ENCODE data around the gene ATP11A.

The ATP11A gene

GRCh38 chr13:112898621-112899280 is 208.9 kb downstream of the ATP11A start:
- no peak for DNase-seq

DNA sequence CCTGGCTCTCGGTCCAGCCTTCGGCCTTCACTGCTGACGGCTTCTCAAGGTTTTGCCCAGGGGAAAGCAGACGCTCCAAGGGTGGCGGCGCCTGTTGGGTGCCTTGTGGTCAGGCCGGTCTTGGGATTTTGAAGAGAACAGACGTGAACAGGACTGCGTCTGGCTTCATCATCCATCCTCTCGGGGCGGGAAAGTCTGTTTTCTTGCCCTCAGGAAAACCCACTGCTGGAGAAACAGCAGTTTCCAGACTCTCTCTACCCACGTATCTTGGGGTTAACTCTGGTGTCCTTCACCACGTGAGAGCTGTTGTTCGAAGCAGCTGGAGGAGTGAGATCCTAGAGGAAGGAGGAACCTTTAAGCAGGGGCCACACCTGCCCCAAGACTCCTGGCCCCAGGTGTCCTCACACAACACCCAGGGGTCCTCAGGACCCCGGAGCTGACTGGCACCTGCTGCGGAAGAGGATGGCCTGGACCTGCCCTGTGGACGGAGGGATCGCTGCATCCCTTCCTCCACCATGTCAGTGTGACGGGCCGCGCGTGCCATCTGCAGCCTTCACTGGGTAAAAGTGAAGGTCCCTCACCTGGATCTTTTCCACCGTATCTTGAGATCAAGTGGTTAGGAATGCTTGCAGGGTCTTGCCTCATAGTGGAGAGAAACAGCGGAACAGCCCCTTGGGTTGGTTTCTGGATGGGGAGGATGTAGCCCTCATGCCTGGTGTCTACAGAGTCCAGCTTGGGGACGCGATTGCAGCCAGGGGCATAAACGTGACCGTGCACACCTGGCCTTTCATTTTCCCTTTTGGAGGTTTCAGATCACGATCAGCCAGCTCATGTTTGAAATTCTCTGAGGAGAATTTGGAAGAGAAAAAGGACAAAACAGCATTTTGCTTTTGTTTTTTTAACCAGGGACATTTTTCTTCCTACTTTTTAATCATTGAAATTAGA is 209.7 kb downstream of the ATP11A start:
- no peak for DNase-seq

GRCh38 chr13:112900226-112900600 is 210.4 kb downstream of the ATP11A start:
- no peak for DNase-seq

GRCh38 chr13:112900691-112901091 is 210.9 kb downstream of the ATP11A start:
- DNase-seq, result no peak

DNA sequence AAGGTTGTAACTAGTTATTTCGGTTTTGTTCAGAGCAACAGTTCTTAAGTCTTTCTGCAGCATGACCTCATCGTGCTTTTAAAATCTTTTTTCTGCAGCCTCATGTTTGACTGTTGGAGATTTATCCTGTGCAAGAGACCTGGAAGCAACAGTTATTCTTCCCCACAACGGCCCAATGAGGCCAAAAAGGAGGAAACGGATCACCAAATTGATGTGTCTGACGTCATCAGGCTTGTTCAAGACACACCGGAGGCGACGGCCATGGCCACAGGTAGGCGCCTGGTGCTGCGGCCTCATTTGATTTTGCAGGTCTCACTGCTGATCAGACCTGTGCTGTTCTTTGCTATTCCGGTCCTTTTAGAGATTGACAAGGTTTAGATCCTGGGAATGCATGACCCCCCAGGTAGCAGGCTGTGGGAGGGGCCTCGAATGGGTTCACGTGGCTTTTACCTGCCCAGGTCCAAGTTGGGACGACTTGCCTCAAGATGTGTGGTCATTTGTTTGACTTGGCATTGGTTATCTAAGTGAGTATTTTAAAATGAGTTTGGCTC is 212.3 kb downstream of the ATP11A start:
- no peak for DNase-seq

DNA sequence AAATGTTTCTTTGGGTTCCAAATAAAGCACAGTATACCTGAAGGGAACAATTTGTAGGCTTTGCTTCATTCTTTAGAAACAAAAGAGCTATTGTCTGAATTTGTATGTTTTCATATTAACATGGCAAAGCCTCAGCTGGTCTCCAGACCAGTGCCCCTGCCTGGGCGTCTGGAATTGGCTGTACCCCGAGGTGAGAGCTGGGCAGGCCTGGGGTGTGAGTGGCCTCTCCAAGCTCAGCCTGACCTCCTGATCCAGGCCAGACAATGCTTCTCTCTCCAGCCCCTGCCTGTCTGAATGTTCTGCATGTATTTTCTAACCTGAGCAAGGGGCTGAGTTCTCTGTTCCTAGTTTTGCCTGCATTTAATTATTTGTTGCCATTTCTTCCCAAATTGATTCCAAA is 212.8 kb downstream of the ATP11A start:
- DNase-seq, result no peak

GRCh38 chr13:112903071-112903577 is 213.3 kb downstream of the ATP11A start:
- DNase-seq, result no peak

- no peak for DNase-seq
Measured at GRCh38 chr13:112903606-112904195, 213.9 kb downstream of the ATP11A start.

DNA sequence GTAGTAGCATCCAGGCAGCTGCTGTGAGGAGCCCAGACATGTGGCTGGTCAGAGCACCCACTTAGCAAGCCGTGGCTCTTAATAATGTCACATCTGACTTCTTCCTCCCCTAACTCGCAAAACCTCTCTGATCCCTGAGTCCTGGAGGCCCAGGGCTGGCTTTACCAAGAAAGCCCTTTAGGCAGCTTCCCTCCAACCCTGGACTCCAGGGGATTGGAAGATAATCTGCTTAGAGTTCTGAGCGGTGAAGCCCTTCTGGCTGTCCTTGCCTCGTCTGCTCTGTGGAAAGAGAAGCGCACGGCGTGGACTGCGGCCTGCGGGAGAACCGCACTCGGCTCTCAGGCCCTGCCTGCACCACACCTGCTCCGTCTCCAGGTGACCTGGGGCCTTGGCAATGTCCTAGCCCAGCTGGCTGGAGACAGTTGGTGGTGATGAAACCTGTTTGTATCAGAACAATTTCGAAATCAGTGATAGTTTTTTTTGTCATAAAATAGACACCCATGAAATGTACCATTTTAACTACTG is 214.7 kb downstream of the ATP11A start:
- no peak for DNase-seq

DNA sequence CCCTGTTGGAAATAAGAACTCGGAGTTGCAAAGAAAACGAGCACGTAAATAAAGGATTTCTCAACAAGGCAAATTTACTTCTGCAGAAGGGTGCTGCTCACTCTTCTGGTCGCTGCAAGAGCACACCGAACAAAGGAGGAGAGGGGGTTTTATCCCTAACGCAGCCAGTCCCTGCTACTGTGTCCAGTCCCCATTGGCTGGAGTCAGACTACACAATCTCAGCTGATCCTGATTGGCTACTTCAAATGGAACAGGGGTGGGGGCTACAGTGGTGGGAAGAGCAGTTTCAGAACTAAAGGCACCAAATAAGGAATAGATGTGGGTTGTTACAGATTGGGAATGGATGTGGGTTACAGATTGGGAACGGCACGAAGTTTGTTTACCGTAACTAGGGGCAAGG is 215.2 kb downstream of the ATP11A start:
- no peak for DNase-seq

DNA sequence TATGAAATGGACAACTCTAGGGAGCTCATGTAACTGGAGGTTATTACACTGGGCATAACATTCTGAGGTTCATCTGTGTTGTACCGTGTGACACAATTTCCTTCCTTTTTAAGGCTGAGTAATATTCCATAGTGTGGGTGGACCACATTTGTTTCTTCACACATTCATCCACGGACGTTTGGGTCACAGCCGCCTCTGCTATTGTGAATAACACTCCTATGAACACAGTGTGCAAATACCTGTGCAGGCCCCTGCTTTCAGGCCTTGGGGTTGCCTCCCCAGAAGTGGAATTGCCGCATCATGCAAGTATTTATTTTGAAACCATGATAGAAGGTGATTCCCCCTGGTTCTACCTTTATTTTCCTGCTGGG is 215.8 kb downstream of the ATP11A start:
- no peak for DNase-seq

DNA sequence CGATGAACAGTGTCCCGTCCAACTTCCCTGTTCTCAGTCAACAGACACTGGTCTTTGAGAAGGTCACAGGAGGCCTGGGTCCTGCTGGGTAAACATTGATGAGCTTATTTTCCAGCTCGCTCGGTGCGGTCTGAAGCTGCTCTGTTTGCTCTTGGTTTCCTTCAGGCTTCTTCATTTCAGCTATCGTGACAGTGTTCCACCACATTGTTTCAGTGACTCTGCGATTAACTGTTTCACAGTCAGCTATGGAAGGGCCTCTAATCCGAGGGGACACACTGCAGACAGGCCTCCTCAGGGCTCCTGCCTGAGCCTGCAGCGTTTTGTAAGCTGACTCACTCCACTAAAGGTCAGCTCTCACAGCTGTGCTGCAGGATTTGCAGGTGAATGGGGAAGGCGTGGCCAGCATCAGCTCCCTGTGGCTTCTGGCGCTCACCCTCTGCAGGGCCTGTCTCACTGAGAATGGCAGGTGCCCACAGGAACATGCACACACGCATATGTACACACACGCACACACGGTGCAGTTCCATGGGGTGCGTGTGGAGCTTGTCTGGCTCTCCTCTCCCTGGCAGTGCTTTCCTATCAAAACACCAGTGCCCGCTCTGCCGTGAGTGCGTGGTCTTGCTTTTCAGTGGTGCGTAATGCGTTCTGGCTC is 216.3 kb downstream of the ATP11A start:
- DNase-seq, result no peak

DNA sequence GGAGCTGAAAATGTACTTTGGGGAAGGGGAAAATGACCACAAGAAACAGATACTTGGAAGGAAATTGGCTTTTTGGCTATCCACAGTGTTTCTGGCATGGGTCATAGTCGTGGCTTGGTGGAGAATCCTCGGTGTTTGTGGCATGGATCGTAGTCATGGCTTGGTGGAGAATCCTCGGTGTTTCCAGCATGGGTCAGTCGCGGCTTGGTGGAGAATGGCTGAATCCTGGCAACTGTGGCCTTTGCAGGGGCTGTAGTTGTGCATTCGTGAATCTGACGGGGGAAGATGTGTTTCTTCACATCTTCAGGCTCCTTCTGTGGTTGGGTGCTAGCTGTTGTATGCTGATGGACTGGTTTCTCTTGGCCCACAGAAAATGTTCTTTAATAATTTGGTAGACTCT is 217.4 kb downstream of the ATP11A start:
- no peak for DNase-seq

DNA sequence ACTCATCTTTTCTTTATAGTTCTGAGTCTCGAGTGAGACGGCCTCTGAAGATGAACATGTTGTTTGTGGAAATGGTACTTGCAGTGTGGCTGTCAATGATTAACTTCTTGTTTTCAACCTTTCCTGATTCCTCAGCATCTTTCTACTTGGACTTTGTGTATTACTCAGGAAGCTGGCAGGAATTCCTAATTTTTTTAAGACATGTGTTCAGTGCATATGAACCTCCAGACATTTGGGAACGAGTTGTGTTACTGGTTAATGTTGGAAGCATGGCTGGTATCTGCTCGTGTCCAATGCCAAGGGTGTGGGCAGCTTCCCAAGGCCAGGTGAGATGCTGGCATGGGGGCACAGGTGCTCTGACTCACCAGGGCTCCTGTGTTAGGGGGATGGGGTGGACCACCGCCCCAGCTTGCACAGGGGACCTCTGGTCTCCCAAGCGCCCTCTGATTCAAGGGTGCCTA is 218.1 kb downstream of the ATP11A start:
- DNase-seq, result no peak

DNA sequence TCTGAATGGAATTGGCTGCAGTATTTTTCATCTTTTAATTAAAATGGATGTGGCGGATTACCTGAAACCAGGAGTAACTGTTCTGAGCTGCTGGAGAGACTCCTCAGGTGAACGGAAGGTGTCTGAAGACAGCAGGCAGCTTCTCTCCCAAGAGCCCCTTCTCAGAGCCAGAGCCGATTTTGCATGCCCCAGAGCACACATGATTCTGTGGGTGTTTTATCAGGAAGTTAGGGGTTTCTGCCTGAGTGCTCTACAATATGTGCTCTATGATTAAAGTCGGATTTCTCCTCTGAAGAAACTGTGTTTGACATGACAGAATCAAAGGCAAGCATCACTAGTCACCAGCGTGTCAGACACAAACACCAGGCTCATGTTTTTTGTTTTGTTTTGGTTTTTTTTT is 218.5 kb downstream of the ATP11A start:
- DNase-seq, result no peak

DNA sequence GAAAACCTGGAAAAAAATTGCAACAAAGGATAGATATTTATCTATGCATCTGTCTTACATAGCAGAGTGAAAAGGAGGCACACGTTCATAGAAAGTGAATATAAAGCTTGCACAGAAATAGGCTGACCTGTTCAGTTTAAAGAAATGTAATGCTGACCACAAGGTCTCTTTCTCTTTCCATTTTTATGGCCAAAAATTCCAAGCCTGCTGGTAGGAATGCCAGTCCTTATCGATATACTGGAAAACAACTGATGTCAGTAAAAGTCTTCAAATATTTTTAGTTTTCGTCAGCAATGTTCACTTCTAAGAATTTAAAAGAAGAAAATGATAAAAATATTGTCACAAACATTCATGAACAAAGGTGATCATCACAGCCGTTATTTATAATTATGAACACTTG is 220.2 kb downstream of the ATP11A start:
- no peak for DNase-seq

GRCh38 chr13:112910616-112911280 is 220.9 kb downstream of the ATP11A start:
- no peak for DNase-seq

DNA sequence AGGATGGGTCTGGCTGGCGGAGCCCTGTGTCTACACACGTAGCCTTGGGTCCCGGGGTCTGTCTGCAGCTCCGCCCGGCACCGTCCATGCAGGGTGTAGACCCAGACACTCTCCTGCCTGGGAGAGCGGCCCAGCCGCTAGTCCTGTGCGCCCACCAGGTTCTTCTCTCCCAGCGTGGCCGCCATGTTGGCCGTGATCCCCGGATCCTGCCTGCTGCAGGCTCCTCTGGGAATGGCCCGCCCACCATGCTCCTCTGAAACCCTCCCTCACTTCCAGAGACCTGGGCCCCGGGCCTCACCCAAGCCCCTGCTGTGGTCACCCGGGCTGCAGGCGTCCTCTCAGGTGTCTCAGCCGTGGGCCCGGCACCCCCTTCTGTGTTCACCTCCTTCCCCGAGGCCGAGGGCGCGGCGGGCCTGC is 221.5 kb downstream of the ATP11A start:
- DNase-seq, result no peak

- DNase-seq, result no peak
Measured at GRCh38 chr13:112911883-112912282, 222.0 kb downstream of the ATP11A start.

DNA sequence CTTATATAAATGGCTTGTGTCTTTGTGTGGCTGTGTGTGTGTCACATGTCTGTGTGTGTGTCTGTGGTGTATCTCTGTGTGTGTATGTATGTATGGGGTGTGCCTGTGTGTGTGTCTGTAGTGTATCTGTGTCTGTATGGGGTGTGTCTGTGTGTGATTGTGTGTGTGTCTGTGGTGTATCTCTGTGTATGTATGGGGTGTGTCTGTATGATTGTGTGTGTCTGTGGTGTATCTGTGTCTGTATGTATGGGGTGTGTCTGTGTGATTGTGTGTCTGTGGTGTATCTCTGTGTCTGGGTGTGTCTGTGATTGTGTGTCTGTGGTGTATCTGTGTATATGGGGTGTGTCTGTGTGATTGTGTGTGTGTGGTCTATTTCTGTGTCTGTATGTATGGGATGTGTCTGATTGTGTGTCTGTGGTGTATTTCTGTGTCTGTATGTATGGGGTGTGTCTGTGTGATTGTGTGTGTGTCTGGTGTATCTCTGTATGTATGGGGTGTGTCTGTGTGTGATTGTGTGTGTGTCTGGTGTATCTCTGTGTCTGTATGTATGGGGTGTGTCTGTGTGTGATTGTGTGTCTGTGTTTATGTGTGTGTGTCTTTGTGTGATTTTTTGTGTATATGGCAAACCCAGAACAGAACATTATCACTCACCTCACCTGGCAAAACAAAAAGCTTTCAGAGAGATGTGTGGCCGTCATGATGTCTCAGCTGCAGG is 223.0 kb downstream of the ATP11A start:
- no peak for DNase-seq

DNA sequence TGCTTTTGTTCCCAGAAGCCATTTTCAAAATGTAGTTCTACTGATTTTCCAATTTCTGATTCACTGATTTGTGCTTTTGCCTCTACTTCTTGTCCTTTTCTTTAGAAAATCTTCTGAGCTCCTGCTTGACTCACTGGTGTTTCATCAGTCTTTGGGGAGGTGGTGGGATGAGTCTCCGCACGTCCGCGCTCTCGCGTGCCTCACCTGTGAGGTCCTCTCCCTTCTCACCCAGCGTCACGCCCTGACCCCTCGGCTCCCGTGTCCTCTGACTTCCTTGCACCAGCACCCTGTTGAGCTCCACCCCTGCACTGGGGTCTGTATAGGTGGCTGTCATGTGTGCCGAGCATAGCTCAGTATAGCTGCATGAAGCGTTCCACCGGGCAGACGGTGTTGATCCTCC is 226.5 kb downstream of the ATP11A start:
- DNase-seq, result no peak
